Stimulated activated CD4-positive, alpha-beta T cell treated with anti-CD3 and anti-CD28 coated beads, TNF-alpha, amount 100 ng/mL, for 4 hours (primary cell): ENCODE results near the gene SPATA13.
"Not testable (repeated sequence)": the region's sequence is repeated elsewhere in the genome, so short reads cannot be mapped to it uniquely, and the experiment has no call there.

Experiments used
- DNase-seq, 3 experiments: peaks; one replicate each; pipeline ENCODE4 v3.0.0-alpha.2; 2020; ENCODE audit warnings: low read depth in 3 of 3

Gene SPATA13

GRCh38 chr13:24195626-24196025 lies 35.1 kb downstream of the SPATA13 start:
- no peak for DNase-seq

GRCh38 chr13:24196593-24197197 lies 36.2 kb downstream of the SPATA13 start:
- no peak for DNase-seq

- DNase-seq, result no peak
Measured at GRCh38 chr13:24199016-24199415, 38.5 kb downstream of the SPATA13 start.

- DNase-seq, result no peak
Measured at GRCh38 chr13:24202215-24202614, 41.7 kb downstream of the SPATA13 start.

- no peak for DNase-seq
Measured at GRCh38 chr13:24203273-24203672, 42.8 kb downstream of the SPATA13 start.

GRCh38 chr13:24203811-24204210 lies 43.3 kb downstream of the SPATA13 start:
- no peak for DNase-seq

GRCh38 chr13:24205076-24205475 lies 44.6 kb downstream of the SPATA13 start:
- DNase-seq, result not testable (repeated sequence)

GRCh38 chr13:24207841-24208667 lies 47.5 kb downstream of the SPATA13 start:
- no peak for DNase-seq

GRCh38 chr13:24209138-24209537 lies 48.6 kb downstream of the SPATA13 start:
- no peak for DNase-seq

- no peak for DNase-seq
Measured at GRCh38 chr13:24212254-24212653, 51.7 kb downstream of the SPATA13 start.

- DNase-seq, result no peak
Measured at GRCh38 chr13:24212674-24213073, 52.2 kb downstream of the SPATA13 start.

- no peak for DNase-seq
Measured at GRCh38 chr13:24213932-24214331, 53.4 kb downstream of the SPATA13 start.

- no peak for DNase-seq
Measured at GRCh38 chr13:24214528-24214927, 54.0 kb downstream of the SPATA13 start.

- no peak for DNase-seq
Measured at GRCh38 chr13:24215126-24215525, 54.6 kb downstream of the SPATA13 start.

- DNase-seq, result no peak
Measured at GRCh38 chr13:24215732-24216131, 55.2 kb downstream of the SPATA13 start.

- no peak for DNase-seq
Measured at GRCh38 chr13:24216176-24216575, 55.7 kb downstream of the SPATA13 start.

GRCh38 chr13:24216779-24217178 lies 56.3 kb downstream of the SPATA13 start:
- DNase-seq, result not testable (repeated sequence)

GRCh38 chr13:24217601-24218281 lies 57.2 kb downstream of the SPATA13 start:
- no peak for DNase-seq

- no peak for DNase-seq
Measured at GRCh38 chr13:24218338-24218737, 57.8 kb downstream of the SPATA13 start.

- no peak for DNase-seq
Measured at GRCh38 chr13:24218977-24219376, 58.5 kb downstream of the SPATA13 start.

GRCh38 chr13:24220086-24220703 lies 59.7 kb downstream of the SPATA13 start:
- peak in 1 of 3 experiments; percentile 32 for DNase-seq

GRCh38 chr13:24221007-24221406 lies 60.5 kb downstream of the SPATA13 start:
- no peak for DNase-seq
